ENCODE results near the gene MAGED4B.
"Not testable (repeated sequence)": the region's sequence is repeated elsewhere in the genome, so short reads cannot be mapped to it uniquely, and the experiment has no call there.

The MAGED4B gene, protein sequence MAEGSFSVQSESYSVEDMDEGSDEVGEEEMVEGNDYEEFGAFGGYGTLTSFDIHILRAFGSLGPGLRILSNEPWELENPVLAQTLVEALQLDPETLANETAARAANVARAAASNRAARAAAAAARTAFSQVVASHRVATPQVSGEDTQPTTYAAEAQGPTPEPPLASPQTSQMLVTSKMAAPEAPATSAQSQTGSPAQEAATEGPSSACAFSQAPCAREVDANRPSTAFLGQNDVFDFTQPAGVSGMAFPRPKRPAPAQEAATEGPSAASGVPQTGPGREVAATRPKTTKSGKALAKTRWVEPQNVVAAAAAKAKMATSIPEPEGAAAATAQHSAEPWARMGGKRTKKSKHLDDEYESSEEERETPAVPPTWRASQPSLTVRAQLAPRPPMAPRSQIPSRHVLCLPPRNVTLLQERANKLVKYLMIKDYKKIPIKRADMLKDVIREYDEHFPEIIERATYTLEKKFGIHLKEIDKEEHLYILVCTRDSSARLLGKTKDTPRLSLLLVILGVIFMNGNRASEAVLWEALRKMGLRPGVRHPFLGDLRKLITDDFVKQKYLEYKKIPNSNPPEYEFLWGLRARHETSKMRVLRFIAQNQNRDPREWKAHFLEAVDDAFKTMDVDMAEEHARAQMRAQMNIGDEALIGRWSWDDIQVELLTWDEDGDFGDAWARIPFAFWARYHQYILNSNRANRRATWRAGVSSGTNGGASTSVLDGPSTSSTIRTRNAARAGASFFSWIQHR

DNA sequence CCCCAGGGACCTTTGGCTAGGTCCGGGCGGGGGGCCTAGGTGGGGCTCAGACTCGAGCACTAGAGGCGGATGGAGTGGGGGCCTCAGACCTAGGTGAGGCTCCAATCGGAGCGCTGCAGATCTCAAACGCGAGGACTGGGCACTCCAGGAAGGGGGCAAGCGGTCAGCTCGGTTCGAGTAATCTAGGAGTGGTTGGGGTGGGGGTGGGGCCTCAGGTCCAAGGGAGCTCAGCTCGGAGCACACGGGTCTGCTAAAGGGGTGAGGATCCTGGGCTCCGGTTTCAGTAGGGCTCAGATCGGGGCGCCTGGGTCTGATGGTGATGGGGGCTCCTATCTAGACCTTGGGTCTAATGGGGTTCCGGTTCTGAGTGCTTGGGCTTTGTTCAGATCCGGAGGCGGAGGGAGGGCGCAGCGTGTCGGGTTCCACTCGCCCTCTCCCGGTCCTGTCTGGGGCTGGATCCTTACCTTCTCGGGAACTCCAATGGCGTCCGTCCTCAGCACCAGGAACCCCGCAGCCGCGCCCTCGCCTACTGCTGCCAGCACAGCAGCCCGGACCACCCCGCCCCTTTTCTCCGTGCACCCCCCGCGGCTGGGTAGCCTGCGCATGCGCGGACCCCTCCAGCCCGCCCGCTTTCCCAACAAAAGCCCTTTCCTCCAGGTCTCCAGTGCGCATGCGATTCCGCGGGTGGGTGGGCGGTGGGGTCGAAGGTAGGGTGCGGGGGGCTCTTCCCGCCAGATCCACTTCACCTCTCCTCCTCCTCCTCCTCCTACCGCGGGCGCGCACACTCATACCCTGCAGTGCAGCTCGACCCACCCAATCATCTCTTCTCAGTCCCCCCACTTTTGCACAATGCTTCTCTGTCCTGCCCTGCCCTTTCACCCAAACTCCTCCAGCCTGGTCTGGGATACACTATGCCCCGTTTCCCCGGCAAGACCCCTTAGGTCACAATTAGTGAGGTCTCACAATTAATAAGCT lies at the start of gene MAGED4B:
Gene MAGED4B (minus strand): TSS at position 518 of the 975 bp plus-strand sequence. CDS start 1,011 bp downstream, outside the sequence.
- DNase-seq: not testable (repeated sequence)

DNA sequence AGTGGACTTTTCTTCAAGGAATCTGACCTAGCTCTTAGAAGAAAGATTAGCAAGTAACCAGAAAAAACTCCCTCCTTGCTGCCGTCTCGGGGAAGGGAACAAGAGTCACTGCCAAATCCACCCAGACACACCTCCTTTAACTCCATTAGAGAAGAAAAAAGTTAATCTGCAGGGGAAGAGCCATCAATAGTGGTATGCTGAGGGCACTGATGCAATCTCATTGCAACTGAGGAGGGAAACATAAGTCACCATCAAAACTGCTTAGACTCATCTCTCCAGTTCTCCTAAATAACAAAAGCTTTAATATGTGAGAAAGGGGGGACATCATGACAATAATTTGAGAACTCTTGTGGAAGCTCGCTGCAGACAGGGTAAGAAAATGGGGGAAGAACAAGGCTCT lies 49.3 kb upstream of the MAGED4B start:
- DNase-seq: no peak

DNA sequence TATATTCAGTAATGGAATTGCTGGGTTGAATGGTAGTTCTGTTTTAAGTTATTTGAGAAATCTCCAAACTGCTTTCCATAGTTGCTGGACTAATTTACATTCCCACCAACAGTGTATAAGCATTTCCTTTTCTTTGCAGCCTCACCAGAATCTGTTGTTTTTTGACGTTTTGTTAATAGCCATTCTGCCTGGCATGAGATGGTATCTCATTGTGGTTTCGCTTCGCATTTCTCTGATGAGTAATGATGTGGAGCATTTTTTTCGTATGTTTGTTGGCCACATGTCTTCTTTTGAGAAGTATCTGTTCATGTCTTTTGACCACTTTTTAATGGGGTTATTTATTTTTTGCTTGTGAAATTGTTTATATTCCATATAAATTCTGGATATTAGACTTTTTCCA lies 13.6 kb upstream of the MAGED4B start:
- DNase-seq: peak in 1 of 2 donors; percentile 66

DNA sequence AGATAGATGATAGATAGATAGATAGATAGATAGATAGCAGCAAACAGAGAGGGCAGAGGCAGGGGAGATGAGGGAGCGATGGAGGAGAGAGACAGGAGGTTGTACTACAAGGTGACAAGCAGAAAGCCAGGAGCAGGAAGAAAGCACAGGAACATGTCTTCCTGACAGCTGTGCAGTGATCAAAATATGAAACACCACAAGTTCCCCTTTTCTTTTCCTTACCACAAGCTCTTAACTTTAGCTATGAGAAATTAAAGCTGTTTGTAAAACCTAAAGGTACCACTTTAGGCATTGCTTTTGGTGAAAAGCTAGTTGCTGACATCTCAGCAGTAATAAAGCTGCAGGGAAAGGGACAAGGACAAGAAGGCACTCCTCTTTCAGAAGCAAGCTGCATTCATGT lies 9.1 kb upstream of the MAGED4B start:
- DNase-seq: peak in 1 of 2 donors; percentile 54

DNA sequence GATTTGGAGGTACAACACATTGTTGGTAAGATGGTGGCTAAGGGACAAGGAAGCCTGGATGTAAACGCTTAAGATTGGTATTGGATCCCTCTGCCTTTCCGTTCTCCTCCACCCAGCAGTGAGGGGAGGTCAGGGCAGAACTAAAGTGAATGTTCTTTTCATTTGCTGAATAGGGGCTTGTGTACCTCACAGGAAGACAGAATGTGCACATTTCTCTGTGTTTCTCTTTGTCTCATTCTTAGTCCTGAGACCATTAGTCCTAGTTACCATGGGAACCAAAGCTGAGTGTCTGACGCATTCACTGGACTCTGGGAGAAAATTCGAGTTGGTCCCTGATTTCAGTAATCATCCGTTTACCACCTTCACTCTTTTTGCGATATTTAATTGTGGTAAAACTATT lies 26.7 kb downstream of the MAGED4B start:
- not testable (repeated sequence) for DNase-seq

DNA sequence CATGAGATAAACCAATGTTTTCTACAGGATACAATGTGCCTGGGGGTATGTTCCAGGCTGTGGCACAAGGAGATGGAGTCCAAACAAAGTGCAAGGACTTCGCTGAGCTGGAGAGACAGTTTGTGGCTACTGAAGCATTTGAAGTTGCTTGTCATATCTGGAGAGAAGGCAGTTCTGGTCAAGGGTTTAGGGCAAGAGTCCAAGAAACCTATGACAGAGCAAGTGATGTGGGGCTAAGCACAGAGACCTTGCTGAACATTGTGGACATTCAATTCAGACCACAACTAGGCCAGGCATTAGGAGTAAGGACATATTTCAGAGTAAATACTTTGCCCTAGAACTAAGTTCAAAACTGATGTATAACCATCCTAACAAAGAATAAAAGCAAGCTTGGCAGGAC lies 34.8 kb downstream of the MAGED4B start:
- no peak for DNase-seq

DNA sequence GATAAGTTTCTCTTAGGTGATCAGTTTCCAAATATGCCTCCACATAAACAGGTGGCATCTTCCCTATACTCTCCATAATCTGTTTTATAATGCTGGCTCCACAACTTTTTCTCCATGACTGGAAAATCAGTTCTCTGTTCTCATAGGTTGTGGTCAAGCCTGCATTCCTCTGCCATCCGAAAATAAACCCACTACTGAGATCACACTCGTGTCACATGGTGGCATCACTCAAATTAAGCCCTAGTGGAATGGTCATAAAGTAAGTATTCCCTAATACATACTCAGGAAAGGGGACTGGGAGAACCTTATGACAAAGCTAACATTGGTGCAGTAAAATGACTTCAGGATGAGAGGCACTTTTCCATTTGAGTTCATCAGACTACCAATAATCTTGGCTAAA lies 37.6 kb downstream of the MAGED4B start:
- DNase-seq: no peak

DNA sequence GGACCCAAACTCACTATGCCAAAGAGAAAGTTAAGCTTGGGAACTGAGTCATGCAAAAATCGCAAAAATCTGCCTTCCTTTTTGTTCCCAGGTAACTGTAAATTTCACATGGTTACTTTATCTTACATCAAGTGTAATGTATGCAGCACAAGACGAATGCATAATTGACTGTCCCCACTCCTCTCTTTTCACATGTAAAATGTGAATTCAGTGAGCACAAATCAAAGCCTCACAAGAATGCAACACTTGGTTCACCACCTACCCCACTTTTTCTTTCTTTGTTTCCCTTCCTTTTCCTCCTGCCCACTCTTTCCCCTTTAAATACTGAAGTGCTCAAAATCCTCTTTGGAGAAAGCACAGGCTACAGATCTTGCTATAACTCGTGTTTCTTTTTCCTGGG lies 53.2 kb downstream of the MAGED4B start:
- DNase-seq: no peak
